Measurements from ENCODE around the gene BANF2. TPM values are rescaled to one million over a fixed set of nuclear protein-coding genes. Genes with fewer than 3 reads are reported as not detected.

The BANF2 gene
- total and polyA plus RNA-seq, 2 of the 13 experiments (the other 11 are each of a cell fraction or from before 2014, with no cell fraction given): 0.35 TPM; not detected in 1

DNA sequence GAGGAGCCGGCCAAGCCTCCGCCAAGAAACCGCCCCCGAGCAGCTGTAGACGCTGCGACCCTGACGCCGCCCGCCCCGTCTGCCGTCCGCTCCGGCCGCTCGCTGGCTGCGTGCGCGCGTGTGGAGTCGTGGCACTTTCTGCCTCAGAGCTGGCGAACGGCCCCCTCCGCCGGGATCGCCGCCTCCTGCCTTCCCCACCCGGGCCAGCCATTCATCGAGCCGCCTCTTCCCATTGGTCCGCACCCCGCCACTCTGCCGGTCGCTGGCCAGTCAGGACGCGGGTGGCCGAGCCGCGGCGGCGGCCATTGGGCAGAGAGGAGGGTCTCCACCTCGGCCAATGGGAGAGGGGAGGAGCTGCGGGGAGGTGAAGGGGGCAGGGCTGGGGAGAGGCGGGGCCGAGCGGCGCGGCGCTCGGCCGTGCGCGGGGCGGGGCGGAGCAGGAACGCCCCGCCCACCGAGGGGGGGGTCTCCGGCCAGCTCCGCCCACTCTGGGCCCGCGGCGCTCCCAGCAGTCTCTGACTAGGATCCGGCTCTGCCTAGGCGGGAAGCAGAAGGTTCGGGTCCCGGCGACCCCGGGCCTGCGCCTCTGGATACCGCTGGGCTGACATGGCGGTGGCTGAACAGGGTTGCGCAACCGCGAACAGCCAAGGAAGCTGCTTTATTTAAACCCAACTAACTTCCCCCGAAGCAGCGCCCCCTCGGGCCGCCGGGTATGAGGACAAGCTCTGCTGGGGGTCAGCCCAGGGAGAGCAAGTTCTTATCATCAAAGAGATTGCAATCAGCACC is 17.5 kb upstream of the BANF2 start, which contains the start of gene RRBP1 (continued):
- TF ChIP-seq RERE (CRISPR knock-in tag; IDR thresholded peaks at IDR 0.05; ENCODE audit: low read depth): peak; percentile 74
- peak; percentile 58; the same call in 1 of the 2 replicates for TF ChIP-seq TEAD2 (CRISPR knock-in tag; IDR thresholded peaks at IDR 0.05)
- peak; percentile 87 for TF ChIP-seq ZSCAN31 (CRISPR knock-in tag; IDR thresholded peaks at IDR 0.05; ENCODE audit: low read depth)
- no peak for TF ChIP-seq PAX8 (CRISPR knock-in tag; IDR thresholded peaks at IDR 0.05; ENCODE audit: borderline replicate concordance)
- peak; percentile 65 for TF ChIP-seq ZBTB21 (CRISPR knock-in tag; IDR thresholded peaks at IDR 0.05)
- peak; percentile 80 for TF ChIP-seq THAP11 (CRISPR knock-in tag; IDR thresholded peaks at IDR 0.05)
- TF ChIP-seq STAG1 (CRISPR knock-in tag; IDR thresholded peaks at IDR 0.05): peak; percentile 62
- TF ChIP-seq SALL2 (CRISPR knock-in tag; IDR thresholded peaks at IDR 0.05): peak; percentile 85
- peak; percentile 83 for TF ChIP-seq PHF8 (CRISPR knock-in tag; IDR thresholded peaks at IDR 0.05)
- TF ChIP-seq, protein P1, sequence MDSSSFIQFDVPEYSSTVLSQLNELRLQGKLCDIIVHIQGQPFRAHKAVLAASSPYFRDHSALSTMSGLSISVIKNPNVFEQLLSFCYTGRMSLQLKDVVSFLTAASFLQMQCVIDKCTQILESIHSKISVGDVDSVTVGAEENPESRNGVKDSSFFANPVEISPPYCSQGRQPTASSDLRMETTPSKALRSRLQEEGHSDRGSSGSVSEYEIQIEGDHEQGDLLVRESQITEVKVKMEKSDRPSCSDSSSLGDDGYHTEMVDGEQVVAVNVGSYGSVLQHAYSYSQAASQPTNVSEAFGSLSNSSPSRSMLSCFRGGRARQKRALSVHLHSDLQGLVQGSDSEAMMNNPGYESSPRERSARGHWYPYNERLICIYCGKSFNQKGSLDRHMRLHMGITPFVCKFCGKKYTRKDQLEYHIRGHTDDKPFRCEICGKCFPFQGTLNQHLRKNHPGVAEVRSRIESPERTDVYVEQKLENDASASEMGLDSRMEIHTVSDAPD (CRISPR knock-in tag; IDR thresholded peaks at IDR 0.05): peak; percentile 72
- TF ChIP-seq, protein P2, sequence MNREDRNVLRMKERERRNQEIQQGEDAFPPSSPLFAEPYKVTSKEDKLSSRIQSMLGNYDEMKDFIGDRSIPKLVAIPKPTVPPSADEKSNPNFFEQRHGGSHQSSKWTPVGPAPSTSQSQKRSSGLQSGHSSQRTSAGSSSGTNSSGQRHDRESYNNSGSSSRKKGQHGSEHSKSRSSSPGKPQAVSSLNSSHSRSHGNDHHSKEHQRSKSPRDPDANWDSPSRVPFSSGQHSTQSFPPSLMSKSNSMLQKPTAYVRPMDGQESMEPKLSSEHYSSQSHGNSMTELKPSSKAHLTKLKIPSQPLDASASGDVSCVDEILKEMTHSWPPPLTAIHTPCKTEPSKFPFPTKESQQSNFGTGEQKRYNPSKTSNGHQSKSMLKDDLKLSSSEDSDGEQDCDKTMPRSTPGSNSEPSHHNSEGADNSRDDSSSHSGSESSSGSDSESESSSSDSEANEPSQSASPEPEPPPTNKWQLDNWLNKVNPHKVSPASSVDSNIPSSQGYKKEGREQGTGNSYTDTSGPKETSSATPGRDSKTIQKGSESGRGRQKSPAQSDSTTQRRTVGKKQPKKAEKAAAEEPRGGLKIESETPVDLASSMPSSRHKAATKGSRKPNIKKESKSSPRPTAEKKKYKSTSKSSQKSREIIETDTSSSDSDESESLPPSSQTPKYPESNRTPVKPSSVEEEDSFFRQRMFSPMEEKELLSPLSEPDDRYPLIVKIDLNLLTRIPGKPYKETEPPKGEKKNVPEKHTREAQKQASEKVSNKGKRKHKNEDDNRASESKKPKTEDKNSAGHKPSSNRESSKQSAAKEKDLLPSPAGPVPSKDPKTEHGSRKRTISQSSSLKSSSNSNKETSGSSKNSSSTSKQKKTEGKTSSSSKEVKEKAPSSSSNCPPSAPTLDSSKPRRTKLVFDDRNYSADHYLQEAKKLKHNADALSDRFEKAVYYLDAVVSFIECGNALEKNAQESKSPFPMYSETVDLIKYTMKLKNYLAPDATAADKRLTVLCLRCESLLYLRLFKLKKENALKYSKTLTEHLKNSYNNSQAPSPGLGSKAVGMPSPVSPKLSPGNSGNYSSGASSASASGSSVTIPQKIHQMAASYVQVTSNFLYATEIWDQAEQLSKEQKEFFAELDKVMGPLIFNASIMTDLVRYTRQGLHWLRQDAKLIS (CRISPR knock-in tag; IDR thresholded peaks at IDR 0.05): no peak; the same call in 1 of the 2 replicates
- TF ChIP-seq YY1 (IDR thresholded peaks at IDR 0.05; ENCODE audit: insufficient read depth, insufficient replicate concordance, low read depth, low read length): peak; percentile 91
- TF ChIP-seq, protein P3, sequence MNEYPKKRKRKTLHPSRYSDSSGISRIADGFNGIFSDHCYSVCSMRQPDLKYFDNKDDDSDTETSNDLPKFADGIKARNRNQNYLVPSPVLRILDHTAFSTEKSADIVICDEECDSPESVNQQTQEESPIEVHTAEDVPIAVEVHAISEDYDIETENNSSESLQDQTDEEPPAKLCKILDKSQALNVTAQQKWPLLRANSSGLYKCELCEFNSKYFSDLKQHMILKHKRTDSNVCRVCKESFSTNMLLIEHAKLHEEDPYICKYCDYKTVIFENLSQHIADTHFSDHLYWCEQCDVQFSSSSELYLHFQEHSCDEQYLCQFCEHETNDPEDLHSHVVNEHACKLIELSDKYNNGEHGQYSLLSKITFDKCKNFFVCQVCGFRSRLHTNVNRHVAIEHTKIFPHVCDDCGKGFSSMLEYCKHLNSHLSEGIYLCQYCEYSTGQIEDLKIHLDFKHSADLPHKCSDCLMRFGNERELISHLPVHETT (CRISPR knock-in tag; conservative IDR thresholded peaks at IDR 0.05): peak; percentile 69
- TF ChIP-seq ZNF460 (CRISPR knock-in tag; IDR thresholded peaks at IDR 0.05; ENCODE audit: borderline replicate concordance): no peak; the same call in 1 of the 2 replicates
- peak; percentile 83 for TF ChIP-seq MED1 (CRISPR knock-in tag; IDR thresholded peaks at IDR 0.05)
- peak; percentile 83 for TF ChIP-seq ZFP90 (CRISPR knock-in tag; IDR thresholded peaks at IDR 0.05; ENCODE audit: borderline replicate concordance)

Measured in HepG2 (cell line).